K562 (cell line): ENCODE results near the gene SH3BGRL3. TPM values are rescaled to one million over a fixed set of nuclear protein-coding genes. Genes with fewer than 3 reads are reported as not detected.
A peak's percentile ranks its signal among the peaks of the same experiment; 100 is the strongest.

ENCODE experiments used
- ARID2 ChIP-seq: fragments of 450-650 bp; IDR thresholded peaks from 2 replicates; pipeline ENCODE4 v1.6.1; 2017; ENCODE audit warnings: antibody characterized with exemption, mild to moderate bottlenecking
- ASH1L ChIP-seq: fragments of 450-650 bp; IDR thresholded peaks from 2 replicates; pipeline ENCODE4 v1.6.1; 2018; ENCODE audit warnings: borderline replicate concordance, mild to moderate bottlenecking, low read depth; ENCODE audit not compliant: partially characterized antibody
- BCL6 ChIP-seq: fragments of 250-450 bp; sonication (Bioruptor Pico); IDR thresholded peaks from 2 replicates; pipeline ENCODE4 v1.4.0; 2020
- E2F3 ChIP-seq: fragments of 250-450 bp; sonication (Bioruptor Pico); IDR thresholded peaks from 2 replicates; pipeline ENCODE4 v1.4.0; 2020; ENCODE audit warnings: mild to moderate bottlenecking
- EWSR1 ChIP-seq: fragments of 450-650 bp; IDR thresholded peaks from 2 replicates; pipeline ENCODE4 v1.6.1; 2018; ENCODE audit warnings: borderline replicate concordance, mild to moderate bottlenecking, low read depth, moderate library complexity; ENCODE audit not compliant: partially characterized antibody
- FOXA1 ChIP-seq: fragments of 450-650 bp; IDR thresholded peaks from 2 replicates; pipeline ENCODE4 v1.6.1; 2016; ENCODE audit warnings: mild to moderate bottlenecking, borderline replicate concordance
- GATAD2A ChIP-seq: fragments of 450-650 bp; IDR thresholded peaks from 2 replicates; pipeline ENCODE4 v1.6.1; 2017
- IRF2 ChIP-seq: sonication (generic); formaldehyde crosslinking; IDR thresholded peaks from 2 replicates; pipeline ENCODE4 v1.8.1; 2022; ENCODE audit warnings: mild to moderate bottlenecking, missing genetic modification reagents
- PHB2 ChIP-seq: fragments of 450-650 bp; IDR thresholded peaks from 2 replicates; pipeline ENCODE4 v1.6.1; 2017; ENCODE audit warnings: low read depth
- PTBP1 ChIP-seq: fragments of 200-400 bp; formaldehyde crosslinking; IDR thresholded peaks from 2 replicates; pipeline ENCODE4 v1.6.1; 2017; ENCODE audit warnings: low read depth, low read length
- SAP30 ChIP-seq: fragments of 200-600 bp; sonication (generic); IDR thresholded peaks from 2 replicates; pipeline ENCODE4 v1.6.1; 2012; ENCODE audit warnings: borderline replicate concordance, low read depth, mild to moderate bottlenecking, moderate library complexity, low read length, control low read depth, inconsistent platforms; ENCODE audit not compliant: insufficient read depth, poor library complexity, severe bottlenecking
- SP2 ChIP-seq: IDR thresholded peaks from 2 replicates; pipeline ENCODE4 v1.6.1; 2011; ENCODE audit warnings: mild to moderate bottlenecking, low read depth, low read length, moderate library complexity; ENCODE audit not compliant: poor library complexity, severe bottlenecking; ENCODE audit errors: extremely low read depth
- TAL1 ChIP-seq: fragments of 450-650 bp; IDR thresholded peaks from 2 replicates; pipeline ENCODE4 v1.6.1; 2016; ENCODE audit warnings: mild to moderate bottlenecking
- ZKSCAN3 ChIP-seq: fragments of 250-450 bp; sonication (Bioruptor Pico); IDR thresholded peaks from 2 replicates; pipeline ENCODE4 v1.4.0; 2020
- ZNF12 ChIP-seq: sonication (generic); formaldehyde crosslinking; IDR thresholded peaks from 2 replicates; pipeline ENCODE4 v1.4.0; 2020; ENCODE audit warnings: mild to moderate bottlenecking, missing genetic modification reagents
- ZNF23 ChIP-seq: fragments of 250-450 bp; sonication (Bioruptor Pico); IDR thresholded peaks from 2 replicates; pipeline ENCODE4 v1.4.0; 2020; ENCODE audit warnings: mild to moderate bottlenecking
- ZNF311 ChIP-seq: fragments of 250-450 bp; sonication (Bioruptor Pico); IDR thresholded peaks from 2 replicates; pipeline ENCODE4 v1.4.0; 2020; ENCODE audit warnings: mild to moderate bottlenecking, moderate library complexity
- ZNF583 ChIP-seq: fragments of 250-450 bp; sonication (Bioruptor Pico); IDR thresholded peaks from 2 replicates; pipeline ENCODE4 v1.4.0; 2020
- polyA plus RNA-seq, 8 experiments: library from polyadenylated mRNA; depleted of rRNA in 4 of 8; stranded (reverse) in 5 of 8; unstranded in 3 of 8; fragments of >200 nt; fragmentation: Nextera tagmentation in 2 of 8; fragmentation: Illumina TruSeq in 1 of 8; extraction: Ambion mirVana in 2 of 8; extraction: Trizol in 1 of 8; gene quantifications; 2 replicates each; pipeline versions ENCODE4 v1.2.1 to v1.2.3, GENCODE V29; 2011 to 2014; ENCODE audit warnings: inconsistent platforms in 1 of 8, missing spikeins in 1 of 8
- total RNA-seq, 7 experiments: library from RNA; depleted of rRNA in 6 of 7; stranded (reverse); fragments of >200 nt in 6 of 7; fragmentation: Illumina TruSeq in 2 of 7; extraction: Trizol in 2 of 7; gene quantifications; 2 replicates each; pipeline versions ENCODE4 v1.2.1 to v1.2.3, GENCODE V29; 2011 to 2021; ENCODE audit warnings: low replicate concordance in 1 of 7
- TF ChIP-seq, protein P1 (sequence below): fragments of 250-450 bp; sonication (Bioruptor Pico); IDR thresholded peaks from 2 replicates; pipeline ENCODE4 v1.5.0; 2021; ENCODE audit warnings: mild to moderate bottlenecking, moderate library complexity
- TF ChIP-seq, protein P2 (sequence below): sonication (generic); formaldehyde crosslinking; IDR thresholded peaks from 2 replicates; pipeline ENCODE4 v1.8.0; 2022; ENCODE audit warnings: mild to moderate bottlenecking, missing genetic modification reagents, borderline replicate concordance
- TF ChIP-seq, protein P3 (sequence below): fragments of 250-450 bp; sonication (Bioruptor Pico); IDR thresholded peaks from 2 replicates; pipeline ENCODE4 v1.8.0; 2021; ENCODE audit warnings: mild to moderate bottlenecking, moderate library complexity
- TF ChIP-seq, protein P4 (sequence below): fragments of 250-450 bp; sonication (Bioruptor Pico); IDR thresholded peaks from 2 replicates; pipeline ENCODE4 v1.8.0; 2021; ENCODE audit warnings: borderline replicate concordance, mild to moderate bottlenecking, moderate library complexity; ENCODE audit not compliant: poor library complexity, severe bottlenecking

SH3BGRL3 gene
- total and polyA plus RNA-seq, 9 of the 15 experiments (the other 6 are each of a cell fraction or from before 2014, with no cell fraction given) = 30.3 to 140 (median 54.2) TPM

DNA sequence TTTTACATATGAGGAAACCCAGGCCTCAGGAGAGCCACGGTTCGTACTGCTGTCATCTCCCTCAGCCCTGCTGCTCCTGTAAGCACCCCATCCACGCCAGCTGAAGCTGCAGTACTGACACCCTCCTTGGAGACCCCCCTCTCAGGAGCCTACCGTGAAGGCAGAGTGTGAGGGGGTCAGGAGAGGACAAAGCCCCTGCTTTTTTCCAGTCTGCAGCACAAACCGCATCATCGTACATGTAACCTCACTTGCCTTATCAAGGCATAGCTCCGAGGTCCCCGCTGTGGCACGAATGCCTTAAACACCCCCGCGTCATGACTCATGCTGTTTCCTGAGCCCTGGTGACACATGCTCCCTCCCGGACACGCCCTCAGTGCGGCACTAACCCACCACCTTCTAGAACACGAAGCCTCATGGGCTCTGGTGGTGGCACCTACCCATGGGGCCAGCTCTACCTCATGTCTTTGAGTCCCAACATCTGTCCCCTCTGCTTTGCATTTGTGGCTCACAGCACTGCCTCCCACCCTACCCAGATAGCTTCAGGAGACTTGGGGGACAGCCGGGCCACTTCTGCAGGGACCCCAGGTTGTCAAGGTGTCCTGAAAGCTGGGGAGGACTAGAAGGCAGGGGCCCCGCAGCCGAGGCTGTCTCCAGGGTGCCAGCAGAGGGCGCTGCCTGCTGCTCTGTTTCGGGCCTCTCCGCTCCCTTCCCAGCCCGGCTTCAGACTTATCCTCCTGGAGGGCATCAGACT, 4.9 kb downstream of the SH3BGRL3 start (continued):
- TF ChIP-seq, protein P1, sequence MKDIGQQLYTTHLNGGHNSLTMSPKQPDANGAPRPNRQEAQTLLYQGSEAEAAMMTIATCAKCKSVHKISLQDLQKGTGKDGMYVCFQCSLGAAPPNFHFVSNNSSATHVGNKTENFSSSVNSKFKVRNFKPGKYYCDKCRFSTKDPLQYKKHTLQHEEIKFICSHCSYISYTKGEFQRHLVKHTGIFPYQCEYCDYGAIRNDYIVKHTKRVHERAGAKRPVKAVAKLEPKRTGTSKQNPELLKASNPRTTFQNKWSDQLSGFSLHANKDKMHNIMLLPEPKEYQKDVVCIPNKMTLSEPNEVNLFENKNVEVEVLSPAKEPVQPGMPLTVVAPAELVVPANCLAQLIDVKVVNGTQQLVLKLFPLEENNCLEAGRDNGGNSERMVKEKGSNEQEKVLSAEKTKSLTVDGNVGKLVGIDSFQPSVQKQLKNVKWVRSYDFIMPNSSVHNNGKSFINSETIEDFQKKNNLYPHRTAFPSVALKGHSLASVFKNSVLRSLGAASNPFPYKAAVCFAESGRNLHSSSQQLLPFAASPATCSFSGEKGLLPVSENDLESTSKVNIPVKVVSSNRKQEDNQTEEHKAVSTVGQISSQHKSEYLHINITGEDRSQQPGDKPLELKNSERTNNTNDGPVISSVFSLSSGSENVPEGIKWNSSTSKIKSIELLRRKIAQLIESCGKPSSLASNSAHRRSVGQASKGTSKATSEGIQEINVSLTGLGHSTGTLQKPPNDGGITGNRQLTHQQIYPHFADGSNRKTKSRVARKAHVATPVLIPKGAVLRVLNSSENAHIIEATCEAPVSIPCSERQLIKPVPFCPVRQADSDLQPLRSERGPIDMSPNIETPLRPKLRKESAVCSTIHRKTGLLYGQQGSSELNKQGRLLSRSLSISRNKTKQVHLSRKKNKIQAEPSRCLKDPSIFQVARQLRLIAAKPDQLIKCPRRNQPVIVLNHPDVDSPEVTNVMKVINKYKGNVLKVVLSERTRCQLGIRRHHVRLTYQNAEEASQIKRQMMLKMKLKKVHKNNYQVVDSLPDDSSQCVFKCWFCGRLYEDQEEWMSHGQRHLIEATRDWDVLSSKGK = no peak
- TF ChIP-seq ZNF583 (CRISPR knock-in tag) = no peak
- TF ChIP-seq ARID2 = no peak
- no peak for TF ChIP-seq FOXA1
- TF ChIP-seq, protein P2, sequence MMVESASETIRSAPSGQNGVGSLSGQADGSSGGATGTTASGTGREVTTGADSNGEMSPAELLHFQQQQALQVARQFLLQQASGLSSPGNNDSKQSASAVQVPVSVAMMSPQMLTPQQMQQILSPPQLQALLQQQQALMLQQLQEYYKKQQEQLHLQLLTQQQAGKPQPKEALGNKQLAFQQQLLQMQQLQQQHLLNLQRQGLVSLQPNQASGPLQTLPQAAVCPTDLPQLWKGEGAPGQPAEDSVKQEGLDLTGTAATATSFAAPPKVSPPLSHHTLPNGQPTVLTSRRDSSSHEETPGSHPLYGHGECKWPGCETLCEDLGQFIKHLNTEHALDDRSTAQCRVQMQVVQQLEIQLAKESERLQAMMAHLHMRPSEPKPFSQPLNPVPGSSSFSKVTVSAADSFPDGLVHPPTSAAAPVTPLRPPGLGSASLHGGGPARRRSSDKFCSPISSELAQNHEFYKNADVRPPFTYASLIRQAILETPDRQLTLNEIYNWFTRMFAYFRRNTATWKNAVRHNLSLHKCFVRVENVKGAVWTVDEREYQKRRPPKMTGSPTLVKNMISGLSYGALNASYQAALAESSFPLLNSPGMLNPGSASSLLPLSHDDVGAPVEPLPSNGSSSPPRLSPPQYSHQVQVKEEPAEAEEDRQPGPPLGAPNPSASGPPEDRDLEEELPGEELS (CRISPR knock-in tag) = peak; percentile 96; the same call in 1 of the 2 replicates
- no peak for TF ChIP-seq IRF2 (CRISPR knock-in tag)
- no peak; the same call in 1 of the 2 replicates for TF ChIP-seq ZNF311 (CRISPR knock-in tag)
- TF ChIP-seq EWSR1 = no peak
- no peak for TF ChIP-seq ZKSCAN3 (CRISPR knock-in tag)
- no peak for TF ChIP-seq BCL6
- no peak for TF ChIP-seq SAP30
- TF ChIP-seq ZNF23 (CRISPR knock-in tag) = no peak
- TF ChIP-seq GATAD2A = peak; percentile 35
- TF ChIP-seq SP2 = no peak
- no peak for TF ChIP-seq ASH1L
- peak; percentile 50; the same call in 1 of the 2 replicates for TF ChIP-seq TAL1
- no peak; the same call in 1 of the 2 replicates for TF ChIP-seq ZNF12 (CRISPR knock-in tag)
- TF ChIP-seq, protein P3, sequence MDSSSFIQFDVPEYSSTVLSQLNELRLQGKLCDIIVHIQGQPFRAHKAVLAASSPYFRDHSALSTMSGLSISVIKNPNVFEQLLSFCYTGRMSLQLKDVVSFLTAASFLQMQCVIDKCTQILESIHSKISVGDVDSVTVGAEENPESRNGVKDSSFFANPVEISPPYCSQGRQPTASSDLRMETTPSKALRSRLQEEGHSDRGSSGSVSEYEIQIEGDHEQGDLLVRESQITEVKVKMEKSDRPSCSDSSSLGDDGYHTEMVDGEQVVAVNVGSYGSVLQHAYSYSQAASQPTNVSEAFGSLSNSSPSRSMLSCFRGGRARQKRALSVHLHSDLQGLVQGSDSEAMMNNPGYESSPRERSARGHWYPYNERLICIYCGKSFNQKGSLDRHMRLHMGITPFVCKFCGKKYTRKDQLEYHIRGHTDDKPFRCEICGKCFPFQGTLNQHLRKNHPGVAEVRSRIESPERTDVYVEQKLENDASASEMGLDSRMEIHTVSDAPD = peak; percentile 14; the same call in 1 of the 2 replicates
- no peak for TF ChIP-seq PHB2
- TF ChIP-seq PTBP1 = no peak
- TF ChIP-seq, protein P4, sequence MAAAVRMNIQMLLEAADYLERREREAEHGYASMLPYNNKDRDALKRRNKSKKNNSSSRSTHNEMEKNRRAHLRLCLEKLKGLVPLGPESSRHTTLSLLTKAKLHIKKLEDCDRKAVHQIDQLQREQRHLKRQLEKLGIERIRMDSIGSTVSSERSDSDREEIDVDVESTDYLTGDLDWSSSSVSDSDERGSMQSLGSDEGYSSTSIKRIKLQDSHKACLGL (CRISPR knock-in tag) = no peak
- TF ChIP-seq E2F3 (CRISPR knock-in tag) = no peak
